HepG2 (cell line): ENCODE results near the gene BCCIP. TPM values are rescaled to one million over a fixed set of nuclear protein-coding genes. Genes with fewer than 3 reads are reported as not detected.

Source experiments
- AGO2 ChIP-seq: fragments of 200-400 bp; formaldehyde crosslinking; optimal IDR thresholded peaks from 2 replicates; pipeline ENCODE3; 2017; ENCODE audit warnings: mild to moderate bottlenecking, low read depth, low read length, moderate library complexity
- ARNT2 ChIP-seq: sonication (generic); formaldehyde crosslinking; IDR thresholded peaks from 2 replicates; pipeline ENCODE4 v1.8.0; 2022; ENCODE audit warnings: mild to moderate bottlenecking, low read depth, missing genetic modification reagents, moderate library complexity
- ATAD3A ChIP-seq: sonication (generic); formaldehyde crosslinking; IDR thresholded peaks from 2 replicates; pipeline ENCODE4 v1.4.0; 2020; ENCODE audit warnings: missing genetic modification reagents
- CAMTA2 ChIP-seq: sonication (generic); formaldehyde crosslinking; IDR thresholded peaks from 2 replicates; pipeline ENCODE4 v1.4.0; 2020; ENCODE audit warnings: mild to moderate bottlenecking, missing genetic modification reagents, borderline replicate concordance
- CERS6 ChIP-seq: sonication (generic); formaldehyde crosslinking; IDR thresholded peaks from 2 replicates; pipeline ENCODE4 v1.5.0; 2020; ENCODE audit warnings: missing genetic modification reagents
- DPF2 ChIP-seq: sonication (generic); formaldehyde crosslinking; IDR thresholded peaks from 2 replicates; pipeline ENCODE4 v1.4.0; 2020; ENCODE audit warnings: mild to moderate bottlenecking, low read depth, missing genetic modification reagents, borderline replicate concordance
- DR1 ChIP-seq: sonication (generic); formaldehyde crosslinking; IDR thresholded peaks from 2 replicates; pipeline ENCODE4 v1.8.0; 2021; ENCODE audit warnings: mild to moderate bottlenecking, missing genetic modification reagents, inconsistent platforms
- ERF ChIP-seq: IDR thresholded peaks from 2 replicates; pipeline ENCODE4 v1.6.1; 2018; ENCODE audit warnings: missing biosample characterization, missing genetic modification reagents
- FOXJ3 ChIP-seq: sonication (generic); formaldehyde crosslinking; IDR thresholded peaks from 2 replicates; pipeline ENCODE4 v1.4.0; 2020; ENCODE audit warnings: missing genetic modification reagents, mild to moderate bottlenecking, borderline replicate concordance
- FOXP1 ChIP-seq, 2 experiments: fragments of 450-650 bp in 1 of 2; IDR thresholded peaks; 2 replicates each; pipeline ENCODE4 v1.6.1; 2017 to 2018; ENCODE audit warnings: antibody characterized with exemption in 1 of 2
- GLMP ChIP-seq: sonication (generic); formaldehyde crosslinking; IDR thresholded peaks from 2 replicates; pipeline ENCODE4 v1.9.0; 2021; ENCODE audit warnings: missing genetic modification reagents, mild to moderate bottlenecking, borderline replicate concordance
- HOXA9 ChIP-seq: sonication (generic); formaldehyde crosslinking; IDR thresholded peaks from 2 replicates; pipeline ENCODE4 v1.8.1; 2022; ENCODE audit warnings: missing genetic modification reagents, mild to moderate bottlenecking, moderate library complexity, borderline replicate concordance
- KLF15 ChIP-seq: sonication (generic); formaldehyde crosslinking; IDR thresholded peaks from 2 replicates; pipeline ENCODE4 v1.8.1; 2023; ENCODE audit warnings: borderline replicate concordance, mild to moderate bottlenecking, inconsistent platforms, missing genetic modification reagents, mixed read lengths
- KLF6 ChIP-seq: IDR thresholded peaks from 2 replicates; pipeline ENCODE4 v1.8.0; 2016; ENCODE audit warnings: missing biosample characterization, missing genetic modification reagents
- MED1 ChIP-seq: sonication (generic); formaldehyde crosslinking; IDR thresholded peaks from 2 replicates; pipeline ENCODE4 v1.4.0; 2020; ENCODE audit warnings: missing genetic modification reagents
- NFATC3 ChIP-seq: sonication (generic); formaldehyde crosslinking; IDR thresholded peaks from 2 replicates; pipeline ENCODE4 v1.5.1; 2020; ENCODE audit warnings: mild to moderate bottlenecking, missing genetic modification reagents
- SP2 ChIP-seq: sonication (generic); formaldehyde crosslinking; IDR thresholded peaks from 2 replicates; pipeline ENCODE4 v1.5.1; 2020; ENCODE audit warnings: mild to moderate bottlenecking, missing genetic modification reagents
- TARDBP ChIP-seq: sonication (generic); formaldehyde crosslinking; IDR thresholded peaks from 2 replicates; pipeline ENCODE4 v1.8.0; 2022; ENCODE audit warnings: mild to moderate bottlenecking, missing genetic modification reagents
- TEAD3 ChIP-seq: optimal IDR thresholded peaks from 2 replicates; pipeline ENCODE3; 2016; ENCODE audit warnings: borderline replicate concordance
- THYN1 ChIP-seq: sonication (generic); formaldehyde crosslinking; IDR thresholded peaks from 2 replicates; pipeline ENCODE4 v1.8.1; 2023; ENCODE audit warnings: low read depth, mild to moderate bottlenecking, moderate library complexity, missing genetic modification reagents, borderline replicate concordance
- ZFAT ChIP-seq: sonication (generic); formaldehyde crosslinking; conservative IDR thresholded peaks from 2 replicates; pipeline ENCODE4 v1.8.1; 2023; ENCODE audit warnings: missing genetic modification reagents, inconsistent platforms
- ZHX1 ChIP-seq: sonication (generic); formaldehyde crosslinking; IDR thresholded peaks from 2 replicates; pipeline ENCODE4 v1.8.1; 2022; ENCODE audit warnings: low read depth, mild to moderate bottlenecking, missing genetic modification reagents
- ZNF329 ChIP-seq: sonication (generic); formaldehyde crosslinking; IDR thresholded peaks from 2 replicates; pipeline ENCODE4 v1.9.0; 2021; ENCODE audit warnings: low read depth, mild to moderate bottlenecking, missing genetic modification reagents
- polyA plus RNA-seq, 8 experiments: library from polyadenylated mRNA; depleted of rRNA in 3 of 8; stranded (reverse) in 7 of 8; unstranded in 1 of 8; fragments of >200 nt; fragmentation: Illumina TruSeq in 4 of 8; extraction: Trizol in 4 of 8; gene quantifications; 2 replicates each; pipeline versions ENCODE4 v1.2.1 to v1.2.3, GENCODE V29; 2011 to 2016; ENCODE audit warnings: low read depth in 4 of 8, missing spikeins in 1 of 8, mixed read lengths in 1 of 8; ENCODE audit not compliant: insufficient read depth in 1 of 8
- total RNA-seq, 5 experiments: library from RNA; depleted of rRNA; stranded (reverse); fragments of >200 nt; fragmentation: Illumina TruSeq; extraction: Trizol; gene quantifications; 2 replicates each; pipeline ENCODE4 v1.2.3, GENCODE V29; 2016; ENCODE audit warnings: low read depth in 1 of 5

The BCCIP gene
- total and polyA plus RNA-seq, 2 of the 13 experiments (the other 11 are each of a cell fraction or from before 2014, with no cell fraction given): 37.0 to 132 TPM

- TF ChIP-seq KLF6 (CRISPR knock-in tag) (peak; percentile 72; the same call in 1 of the 2 replicates), FOXJ3 (CRISPR knock-in tag) (peak; percentile 90; the same call in 1 of the 2 replicates), ZHX1 (peak; percentile 89), FOXP1 (IDR thresholded peaks at IDR 0.05) (no peak), FOXP1 (CRISPR knock-in tag; IDR thresholded peaks at IDR 0.05) (peak; percentile 95), HOXA9 (CRISPR knock-in tag) (no peak; the same call in 1 of the 2 replicates), ZFAT (peak; percentile 99), TARDBP (CRISPR knock-in tag) (peak; percentile 94), CERS6 (no peak), TEAD3 (CRISPR knock-in tag) (peak; percentile 81), CAMTA2 (CRISPR knock-in tag) (no peak), ATAD3A (CRISPR knock-in tag) (no peak), ERF (CRISPR knock-in tag) (peak; percentile 95), THYN1 (CRISPR knock-in tag) (no peak), KLF15 (CRISPR knock-in tag) (no peak), AGO2 (no peak), MED1 (CRISPR knock-in tag) (peak; percentile 89), SP2 (no peak), ARNT2 (CRISPR knock-in tag) (peak; percentile 43; the same call in 1 of the 2 replicates), DR1 (CRISPR knock-in tag) (no peak), ZNF329 (CRISPR knock-in tag) (no peak), NFATC3 (CRISPR knock-in tag) (no peak), GLMP (no peak), DPF2 (peak; percentile 94)
Observed at GRCh38 chr10:125792342-125793300, 30.7 kb upstream of the BCCIP start (continued).
